Endothelial cell of umbilical vein (primary cell): ENCODE results near the gene AMER3. TPM values are rescaled to one million over a fixed set of nuclear protein-coding genes. Genes with fewer than 3 reads are reported as not detected.

ENCODE experiments used
- BruUV-seq: library from RNA; stranded (reverse); fragments of 400-500 nt; replicated peaks from 2 replicates; lab custom pipeline; 2021; lab: Mats Ljungman, UMichigan
- CTCF ChIA-PET: fragments of 300-600, 350-600 bp; sonication (Branson Sonifier 250); formaldehyde crosslinking; loops from one replicate; lab custom pipeline; 2021; ENCODE audit warnings: antibody characterized with exemption, inconsistent platforms; lab: Charles Lee
- POLR2A ChIA-PET: fragments of 300-600, 350-600 bp; sonication (Branson Sonifier 250); formaldehyde crosslinking; loops from one replicate; lab custom pipeline; 2021; ENCODE audit warnings: antibody characterized with exemption, inconsistent platforms; lab: Charles Lee
- DNase-seq: peaks from one replicate; pipeline ENCODE4 v3.0.0-alpha.2; 2011; ENCODE audit warnings: low read depth, low spot score
- FAIRE-seq: peaks from 2 replicates; lab custom pipeline; 2011; peaks lifted over from hg19 to GRCh38; lab: Jason Lieb, UNC
- H2AFZ ChIP-seq: 2 replicates; pipeline ENCODE4 v1.6.0; 2012; ENCODE audit warnings: low read depth, low read length, control low read depth, inconsistent platforms
- H3K27ac ChIP-seq: 2 replicates; pipeline ENCODE4 v1.5.1; 2011; ENCODE audit warnings: low read depth, mild to moderate bottlenecking, control low read depth, low read length, moderate library complexity; ENCODE audit not compliant: insufficient read depth
- H3K27me3 ChIP-seq, 2 experiments: 2 replicates each; pipeline versions ENCODE4 v1.6.0 to v1.6.1; 2011; ENCODE audit warnings: low read length in 2 of 2, mixed read lengths in 1 of 2; ENCODE audit not compliant: control insufficient read depth in 2 of 2, insufficient read depth in 2 of 2
- H3K36me3 ChIP-seq, 2 experiments: 2 replicates in 1 of 2; 3 replicates in 1 of 2; pipeline ENCODE4 v1.5.1; 2011; ENCODE audit warnings: low read length in 2 of 2, mild to moderate bottlenecking in 1 of 2, moderate library complexity in 1 of 2; ENCODE audit not compliant: control insufficient read depth in 2 of 2, insufficient read depth in 2 of 2; ENCODE audit errors: extremely low read depth in 1 of 2
- H3K4me1 ChIP-seq: 3 replicates; pipeline ENCODE4 v1.5.1; 2011; ENCODE audit warnings: mild to moderate bottlenecking, low read length; ENCODE audit not compliant: control insufficient read depth, insufficient read depth; ENCODE audit errors: extremely low read depth
- H3K4me2 ChIP-seq: 2 replicates; pipeline ENCODE4 v1.6.1; 2011; ENCODE audit warnings: low read length, control low read depth, mixed read lengths; ENCODE audit not compliant: insufficient read depth
- H3K4me3 ChIP-seq, 3 experiments: fragments of 200-600 bp in 1 of 3; sonication (generic), shearing (Covaris generic) in 1 of 3; replicated peaks in 1 of 3; 2 replicates each; pipeline ENCODE4 v1.5.1; 2011 to 2016; ENCODE audit warnings: control low read depth in 3 of 3, low read length in 3 of 3, mild to moderate bottlenecking in 2 of 3, inconsistent platforms in 1 of 3, low read depth in 1 of 3, moderate library complexity in 1 of 3; ENCODE audit not compliant: insufficient read depth in 1 of 3
- H3K79me2 ChIP-seq: 2 replicates; pipeline ENCODE4 v1.6.0; 2012; ENCODE audit warnings: low read length, inconsistent platforms; ENCODE audit not compliant: control insufficient read depth, insufficient read depth
- H3K9ac ChIP-seq: replicated peaks from 2 replicates; pipeline ENCODE3; 2011; ENCODE audit warnings: low read length, control low read depth; ENCODE audit not compliant: insufficient read depth; ENCODE audit errors: extremely low read depth
- H3K9me1 ChIP-seq: replicated peaks from 3 replicates; pipeline ENCODE4 v1.6.0; 2011; ENCODE audit warnings: mild to moderate bottlenecking, low read length; ENCODE audit not compliant: control insufficient read depth, insufficient read depth; ENCODE audit errors: extremely low read depth
- H3K9me3 ChIP-seq: replicated peaks from 2 replicates; pipeline ENCODE4 v1.5.1; 2012; ENCODE audit warnings: low read length, inconsistent platforms; ENCODE audit not compliant: control insufficient read depth, insufficient read depth
- H4K20me1 ChIP-seq: replicated peaks from 2 replicates; pipeline ENCODE3; 2011; ENCODE audit warnings: mild to moderate bottlenecking, low read length; ENCODE audit not compliant: control insufficient read depth, insufficient read depth; ENCODE audit errors: extremely low read depth
- EZH2 ChIP-seq: IDR thresholded peaks from 2 replicates; pipeline ENCODE4 v1.6.1; 2012; ENCODE audit warnings: borderline replicate concordance, low read depth, mild to moderate bottlenecking, moderate library complexity, low read length, inconsistent platforms; ENCODE audit not compliant: severe bottlenecking
- FOS ChIP-seq: IDR thresholded peaks from 2 replicates; pipeline ENCODE4 v1.6.1; 2011; ENCODE audit warnings: mild to moderate bottlenecking, low read length, moderate library complexity, borderline replicate concordance; ENCODE audit not compliant: insufficient read depth
- GATA2 ChIP-seq: IDR thresholded peaks from 2 replicates; pipeline ENCODE4 v1.7.0; 2011; ENCODE audit warnings: low read depth, mild to moderate bottlenecking, moderate library complexity, mixed read lengths, low read length; ENCODE audit not compliant: insufficient read length, insufficient read depth
- JUN ChIP-seq: IDR thresholded peaks from 2 replicates; pipeline ENCODE4 v1.6.1; 2011; ENCODE audit warnings: borderline replicate concordance, low read depth; ENCODE audit not compliant: insufficient read length, insufficient read depth
- MAX ChIP-seq: IDR thresholded peaks from 2 replicates; pipeline ENCODE4 v1.6.1; 2011; ENCODE audit not compliant: insufficient read depth, insufficient read length
- MYC ChIP-seq: IDR thresholded peaks from one replicate; pipeline ENCODE4 v1.6.1; 2011; ENCODE audit warnings: mild to moderate bottlenecking, low read depth, low read length
- POLR2A ChIP-seq: IDR thresholded peaks from 2 replicates; pipeline ENCODE4 v1.6.1; 2012; ENCODE audit warnings: low read depth, mild to moderate bottlenecking, control low read depth, low read length
- POLR2AphosphoS5 ChIP-seq: IDR thresholded peaks from 2 replicates; pipeline ENCODE4 v1.6.1; 2012; ENCODE audit warnings: low read depth, mild to moderate bottlenecking, control low read depth, low read length, moderate library complexity; ENCODE audit not compliant: insufficient read depth
- dilution Hi-C: fragments of 300-500 bp; cut with MboI; formaldehyde crosslinking; loops from one replicate; pipeline ENCODE4 v1.15.0; 2019; ENCODE audit warnings: low sequenced_read_pairs; ENCODE audit not compliant: extremely low pct_ligation_motif_present
- intact Hi-C: fragments of 100-400 bp; cut with micrococcal nuclease; formaldehyde crosslinking; loops from one replicate; pipeline ENCODE4 v1.10.0; 2022
- polyA plus RNA-seq, 4 experiments: library from polyadenylated mRNA; depleted of rRNA in 3 of 4; stranded (reverse) in 3 of 4; unstranded in 1 of 4; fragments of >200 nt; gene quantifications; 2 replicates each; pipeline versions ENCODE4 v1.2.1 to v1.2.3, GENCODE V29; 2011 to 2012; ENCODE audit warnings: missing spikeins in 1 of 4
- total RNA-seq: library from RNA; stranded (reverse); gene quantifications from 2 replicates; pipeline ENCODE4 v1.2.3, GENCODE V29; 2021
- TF ChIP-seq, protein P1 (sequence below), 2 donors: IDR thresholded peaks; 1 replicate in 1 of 2; 2 replicates in 1 of 2; pipeline ENCODE4 v1.5.1; 2011; ENCODE audit warnings: low read length in 2 of 2, mild to moderate bottlenecking in 2 of 2, moderate library complexity in 2 of 2, control low read depth in 1 of 2, inconsistent platforms in 1 of 2, low read depth in 1 of 2; ENCODE audit not compliant: insufficient read depth in 1 of 2; ENCODE audit errors: extremely low read depth in 1 of 2

AMER3 gene
- total and polyA plus RNA-seq, 2 donors (not counting 3 experiments of a cell fraction or from before 2014, with no cell fraction given), result not detected

- BruUV-seq, result no TSS peak
- Histone ChIP-seq H3K9ac (no peak overlapping the region), H4K20me1 (no peaks in the 10 kb centered on the region), H3K9me3 (no peaks in the 10 kb centered on the region), H3K9me1 (no peaks in the 10 kb centered on the region), H2AFZ (no peak overlapping the region), H3K36me3 (no peaks in the 10 kb centered on the region), H3K4me3 (no peak overlapping the region), H3K4me1 (no peaks in the 10 kb centered on the region), H3K79me2 (no peaks in the 10 kb centered on the region), H3K4me2 (no peak overlapping the region), H3K27ac (no peak overlapping the region), H3K27me3 (no peaks in the 10 kb centered on the region)
- DNase-seq, result no peak
- ChIA-PET POLR2A (no interaction called here), CTCF (interaction anchor here (1.7 kb wide), 1 partner anchor 13 kb away, joined by 5 read pairs; no protein-coding TSS in a partner anchor)
- intact Hi-C loops, result no loop called here
- dilution Hi-C loops, result no loop called here
- FAIRE-seq, result no peak
- TF ChIP-seq POLR2A, result no peak
- TF ChIP-seq JUN, result no peak
- no peak for TF ChIP-seq MYC
- TF ChIP-seq MAX, result no peak
- TF ChIP-seq POLR2AphosphoS5, result no peak
These were observed 55.1 kb downstream of the AMER3 start for GRCh38 chr2:130810490-130810889.

GRCh38 chr2:130813722-130814121, 58.4 kb downstream of the AMER3 start:
- FAIRE-seq (no peak), DNase-seq (no peak)
- Histone ChIP-seq H3K27me3 (no peaks in the 10 kb centered on the region), H3K36me3 (no peaks in the 10 kb centered on the region), H2AFZ (no peak overlapping the region), H4K20me1 (no peaks in the 10 kb centered on the region), H3K4me1 (no peaks in the 10 kb centered on the region), H3K4me3 (no peak overlapping the region), H3K79me2 (no peaks in the 10 kb centered on the region), H3K9me3 (no peaks in the 10 kb centered on the region), H3K9me1 (no peaks in the 10 kb centered on the region), H3K4me2 (no peak overlapping the region), H3K9ac (no peak overlapping the region), H3K27ac (no peak overlapping the region)
- TF ChIP-seq MAX (no peak), GATA2 (no peak), POLR2A (no peak), POLR2AphosphoS5 (no peak), JUN (no peak), MYC (no peak), FOS (no peak), EZH2 (no peak)
- TF ChIP-seq, protein P1, sequence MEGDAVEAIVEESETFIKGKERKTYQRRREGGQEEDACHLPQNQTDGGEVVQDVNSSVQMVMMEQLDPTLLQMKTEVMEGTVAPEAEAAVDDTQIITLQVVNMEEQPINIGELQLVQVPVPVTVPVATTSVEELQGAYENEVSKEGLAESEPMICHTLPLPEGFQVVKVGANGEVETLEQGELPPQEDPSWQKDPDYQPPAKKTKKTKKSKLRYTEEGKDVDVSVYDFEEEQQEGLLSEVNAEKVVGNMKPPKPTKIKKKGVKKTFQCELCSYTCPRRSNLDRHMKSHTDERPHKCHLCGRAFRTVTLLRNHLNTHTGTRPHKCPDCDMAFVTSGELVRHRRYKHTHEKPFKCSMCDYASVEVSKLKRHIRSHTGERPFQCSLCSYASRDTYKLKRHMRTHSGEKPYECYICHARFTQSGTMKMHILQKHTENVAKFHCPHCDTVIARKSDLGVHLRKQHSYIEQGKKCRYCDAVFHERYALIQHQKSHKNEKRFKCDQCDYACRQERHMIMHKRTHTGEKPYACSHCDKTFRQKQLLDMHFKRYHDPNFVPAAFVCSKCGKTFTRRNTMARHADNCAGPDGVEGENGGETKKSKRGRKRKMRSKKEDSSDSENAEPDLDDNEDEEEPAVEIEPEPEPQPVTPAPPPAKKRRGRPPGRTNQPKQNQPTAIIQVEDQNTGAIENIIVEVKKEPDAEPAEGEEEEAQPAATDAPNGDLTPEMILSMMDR (IDR thresholded peaks at IDR 0.05; ENCODE audit: extremely low read depth in 1 of 2, insufficient read depth in 1 of 2, low read depth in 1 of 2, low read length in 2 of 2), result no peak
- intact Hi-C loops (no loop called here), dilution Hi-C loops (no loop called here)
- BruUV-seq, result no TSS peak
- ChIA-PET POLR2A (no interaction called here), CTCF (no interaction called here)
